ENCODE results near the gene MYO3B. TPM values are rescaled to one million over a fixed set of nuclear protein-coding genes. Genes with fewer than 3 reads are reported as not detected.

MYO3B gene
- total and polyA plus RNA-seq, 2 donors (not counting 3 experiments of a cell fraction or from before 2014, with no cell fraction given) = 0.03 TPM; not detected in 1

DNA sequence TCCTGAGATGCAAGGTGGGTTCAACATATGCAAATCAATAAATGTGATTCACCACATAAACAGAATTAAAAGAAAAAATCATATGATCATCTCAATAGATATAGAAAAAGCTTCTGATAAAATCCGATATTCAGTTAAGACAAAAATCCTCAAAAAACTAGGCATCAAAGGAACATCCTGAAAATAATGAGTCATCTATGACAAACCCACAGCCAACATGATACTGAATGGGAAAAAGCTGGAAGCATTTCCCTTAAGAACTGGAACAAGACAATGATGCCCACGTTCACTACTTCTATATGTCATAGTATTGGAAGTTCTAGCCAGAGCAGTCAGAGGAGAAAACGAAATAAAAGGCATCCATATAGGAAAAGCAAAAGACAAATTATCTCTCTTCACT lies 80.4 kb downstream of the MYO3B start:
- Histone ChIP-seq H3K4me3 (replicated peaks in 1 of 3; ENCODE audit: insufficient read depth in 1 of 3, low read depth in 1 of 3, low read length in 3 of 3) (no peak overlapping the region), H3K79me2 (ENCODE audit: control insufficient read depth, insufficient read depth, low read length) (no peaks in the 10 kb centered on the region), H4K20me1 (replicated peaks; ENCODE audit: control insufficient read depth, extremely low read depth, insufficient read depth, low read length) (no peaks in the 10 kb centered on the region), H3K27me3 (ENCODE audit: control insufficient read depth in 2 of 2, insufficient read depth in 2 of 2, low read length in 2 of 2) (peaks cover 0 to 4% of the 10 kb centered on the region in 2 experiments), H3K9me1 (replicated peaks; ENCODE audit: control insufficient read depth, extremely low read depth, insufficient read depth, low read length) (no peaks in the 10 kb centered on the region), H3K9ac (replicated peaks; ENCODE audit: extremely low read depth, insufficient read depth, low read length) (no peak overlapping the region), H2AFZ (ENCODE audit: low read depth, low read length) (no peak overlapping the region), H3K36me3 (ENCODE audit: control insufficient read depth in 2 of 2, extremely low read depth in 1 of 2, insufficient read depth in 2 of 2, low read length in 2 of 2) (no peaks in the 10 kb centered on the region), H3K4me2 (ENCODE audit: insufficient read depth, low read length) (no peak overlapping the region), H3K9me3 (replicated peaks; ENCODE audit: control insufficient read depth, insufficient read depth, low read length) (no peaks in the 10 kb centered on the region), H3K4me1 (ENCODE audit: control insufficient read depth, extremely low read depth, insufficient read depth, low read length) (no peaks in the 10 kb centered on the region), H3K27ac (ENCODE audit: insufficient read depth, low read depth, low read length) (no peak overlapping the region)
- intact Hi-C loops (cut with micrococcal nuclease) = no loop called here
- DNase-seq (ENCODE audit: low read depth, low spot score) (no peak), FAIRE-seq (no peak)
- CTCF ChIA-PET = no interaction called here
- no TSS peak for BruUV-seq (replicated peaks)
- TF ChIP-seq, protein P1, sequence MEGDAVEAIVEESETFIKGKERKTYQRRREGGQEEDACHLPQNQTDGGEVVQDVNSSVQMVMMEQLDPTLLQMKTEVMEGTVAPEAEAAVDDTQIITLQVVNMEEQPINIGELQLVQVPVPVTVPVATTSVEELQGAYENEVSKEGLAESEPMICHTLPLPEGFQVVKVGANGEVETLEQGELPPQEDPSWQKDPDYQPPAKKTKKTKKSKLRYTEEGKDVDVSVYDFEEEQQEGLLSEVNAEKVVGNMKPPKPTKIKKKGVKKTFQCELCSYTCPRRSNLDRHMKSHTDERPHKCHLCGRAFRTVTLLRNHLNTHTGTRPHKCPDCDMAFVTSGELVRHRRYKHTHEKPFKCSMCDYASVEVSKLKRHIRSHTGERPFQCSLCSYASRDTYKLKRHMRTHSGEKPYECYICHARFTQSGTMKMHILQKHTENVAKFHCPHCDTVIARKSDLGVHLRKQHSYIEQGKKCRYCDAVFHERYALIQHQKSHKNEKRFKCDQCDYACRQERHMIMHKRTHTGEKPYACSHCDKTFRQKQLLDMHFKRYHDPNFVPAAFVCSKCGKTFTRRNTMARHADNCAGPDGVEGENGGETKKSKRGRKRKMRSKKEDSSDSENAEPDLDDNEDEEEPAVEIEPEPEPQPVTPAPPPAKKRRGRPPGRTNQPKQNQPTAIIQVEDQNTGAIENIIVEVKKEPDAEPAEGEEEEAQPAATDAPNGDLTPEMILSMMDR (IDR thresholded peaks at IDR 0.05; ENCODE audit: extremely low read depth in 1 of 2, insufficient read depth in 1 of 2, low read depth in 1 of 2, low read length in 2 of 2) = no peak
- no peak for TF ChIP-seq POLR2AphosphoS5 (IDR thresholded peaks at IDR 0.05; ENCODE audit: insufficient read depth, low read depth, low read length)
- TF ChIP-seq, protein P2, sequence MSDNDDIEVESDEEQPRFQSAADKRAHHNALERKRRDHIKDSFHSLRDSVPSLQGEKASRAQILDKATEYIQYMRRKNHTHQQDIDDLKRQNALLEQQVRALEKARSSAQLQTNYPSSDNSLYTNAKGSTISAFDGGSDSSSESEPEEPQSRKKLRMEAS (IDR thresholded peaks at IDR 0.05; ENCODE audit: insufficient read depth, insufficient read length) = no peak
- no peak for TF ChIP-seq MYC (IDR thresholded peaks at IDR 0.05; ENCODE audit: low read depth, low read length)
- TF ChIP-seq FOS (IDR thresholded peaks at IDR 0.05; ENCODE audit: borderline replicate concordance, insufficient read depth, low read length) = no peak
- TF ChIP-seq POLR2A (IDR thresholded peaks at IDR 0.05; ENCODE audit: low read depth, low read length) = no peak
- no peak for TF ChIP-seq JUN (IDR thresholded peaks at IDR 0.05; ENCODE audit: borderline replicate concordance, insufficient read depth, insufficient read length, low read depth)
- no peak for TF ChIP-seq GATA2 (IDR thresholded peaks at IDR 0.05; ENCODE audit: insufficient read depth, insufficient read length, low read depth, low read length)
- no peak for TF ChIP-seq EZH2 (IDR thresholded peaks at IDR 0.05; ENCODE audit: borderline replicate concordance, low read depth, low read length, severe bottlenecking)
- POLR2A ChIA-PET = no interaction called here
- dilution Hi-C loops (cut with MboI; ENCODE audit: extremely low pct_ligation_motif_present, low sequenced_read_pairs) = no loop called here
